ENCODE data around the gene SMURF2.
"Not testable (repeated sequence)": the region's sequence is repeated elsewhere in the genome, so short reads cannot be mapped to it uniquely, and the experiment has no call there.

- not testable (repeated sequence) for TF ChIP-seq CTCF (IDR thresholded peaks at IDR 0.05; ENCODE audit: poor library complexity); EZH2 (IDR thresholded peaks at IDR 0.05; ENCODE audit: borderline replicate concordance)
Observed at GRCh38 chr17:64577025-64577424, 85.1 kb downstream of the SMURF2 start.

Measured in hepatocyte (in vitro differentiated cells).